Esophagus squamous epithelium (tissue), 5 donors: ENCODE results near the gene ARV1. TPM values are rescaled to one million over a fixed set of nuclear protein-coding genes. Genes with fewer than 3 reads are reported as not detected.
"Not testable (repeated sequence)": the region's sequence is repeated elsewhere in the genome, so short reads cannot be mapped to it uniquely, and the experiment has no call there.

Source experiments
- DNase-seq: peaks from one replicate; lab custom pipeline; 2025; lab: John Stamatoyannopoulos, UW
- H3K27ac ChIP-seq, 4 donors: fragments of 200-600 bp; sonication (generic); one replicate each; pipeline ENCODE4 v1.5.1; 2016 to 2019; ENCODE audit warnings: mild to moderate bottlenecking in 1 of 4
- H3K27me3 ChIP-seq, 4 donors: fragments of 200-600 bp; sonication (generic); 1 replicate in 3 of 4; 2 replicates in 1 of 4; pipeline versions ENCODE4 v1.5.1 to v1.6.0; 2017 to 2021; ENCODE audit warnings: antibody characterized with exemption in 1 of 4
- H3K36me3 ChIP-seq, 3 donors: fragments of 200-600 bp; sonication (generic); one replicate each; pipeline ENCODE4 v1.5.1; 2016 to 2019
- H3K4me1 ChIP-seq, 3 donors: fragments of 200-600 bp; sonication (generic); one replicate each; pipeline ENCODE4 v1.5.1; 2017 to 2019
- H3K4me3 ChIP-seq, 4 donors: fragments of 200-600 bp; sonication (generic); 1 replicate in 3 of 4; 2 replicates in 1 of 4; pipeline ENCODE4 v1.5.1; 2016 to 2019; ENCODE audit warnings: mild to moderate bottlenecking in 2 of 4, moderate library complexity in 1 of 4
- H3K9me3 ChIP-seq, 3 donors: fragments of 200-600 bp; sonication (generic); one replicate each; pipeline ENCODE4 v1.5.1; 2016 to 2019
- CTCF ChIP-seq, 6 experiments: fragments of 450-650 bp in 4 of 6; fragments of 200-600 bp in 2 of 6; sonication (generic) in 2 of 6; IDR thresholded peaks; one replicate each; pipeline ENCODE4 v1.5.1; 2016 to 2019; ENCODE audit warnings: antibody characterized with exemption in 6 of 6, mild to moderate bottlenecking in 4 of 6, moderate library complexity in 4 of 6
- POLR2A ChIP-seq, 4 donors: fragments of 450-650 bp; IDR thresholded peaks; one replicate each; pipeline ENCODE4 v1.6.1; 2017; ENCODE audit warnings: antibody characterized with exemption in 4 of 4, mild to moderate bottlenecking in 4 of 4, moderate library complexity in 3 of 4
- WGBS, 2 donors: methylation state at CpG; one replicate each; pipeline ENCODE4 v1.1.5; 2018; 5-methylcytosine and 5-hydroxymethylcytosine counted together
- intact Hi-C: fragments of 100-400 bp; cut with DNase I; formaldehyde crosslinking; loops from one replicate; pipeline ENCODE4 v1.15.0; 2022
- total RNA-seq, 4 donors: library from RNA; depleted of rRNA; stranded (reverse); fragments of >200 nt; gene quantifications; one replicate each; pipeline ENCODE4 v1.1.0, GENCODE V29; 2016
- donor health status: DM: yes; HTN: yes; CAD: no.

Gene ARV1
- total RNA-seq, 4 donors from 2014 or later, result 12.5 to 24.7 (median 23.0) TPM

DNA sequence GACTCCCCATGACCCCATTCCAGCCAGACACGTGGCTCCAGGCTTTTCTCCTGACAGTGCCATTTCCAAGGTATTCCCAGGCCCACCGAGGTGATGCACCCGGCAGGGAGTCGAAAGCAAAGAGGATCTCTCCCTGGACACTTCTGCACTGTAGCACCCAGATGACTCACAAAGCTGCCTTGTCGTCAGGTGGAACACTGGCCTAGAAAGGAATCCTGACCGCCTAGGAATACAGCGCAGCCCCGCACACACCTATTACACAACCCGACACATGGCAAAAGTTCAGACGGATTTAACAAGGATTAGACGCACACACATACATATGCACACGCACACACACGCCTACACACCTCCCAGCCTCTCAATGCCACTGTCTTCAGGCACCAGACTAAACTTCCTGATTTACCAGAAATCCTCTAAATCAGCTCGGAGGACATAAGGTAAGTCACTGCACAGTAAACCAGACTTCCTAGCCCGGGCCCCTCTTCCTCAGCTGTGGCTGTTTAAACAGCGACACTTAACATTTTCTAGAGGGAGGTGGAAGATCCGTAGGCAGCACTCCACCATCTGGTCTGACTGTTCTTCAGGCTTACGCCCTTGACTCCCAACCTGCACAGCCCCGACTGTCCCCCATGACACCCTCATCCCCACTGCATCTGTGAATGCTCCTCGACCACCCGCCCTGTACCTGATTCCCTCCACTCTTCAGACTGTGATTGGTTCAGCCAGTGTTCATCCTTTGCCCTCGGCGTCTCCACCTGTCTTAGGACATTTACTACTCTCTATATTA, 48.4 kb downstream of the ARV1 start:
- no peak for DNase-seq
- Histone ChIP-seq H3K36me3 (no peaks in the 10 kb centered on the region), H3K9me3 (no peaks in the 10 kb centered on the region), H3K4me1 (peaks cover 0 to 28% (median 17%) of the 10 kb centered on the region in 3 donors), H3K27ac (peak overlapping the region in 3 of 4 donors; percentile 44 to 61 (median 52)), H3K27me3 (no peaks in the 10 kb centered on the region), H3K4me3 (peak overlapping the region in 1 of 4 donors; percentile 7)
- intact Hi-C loops, result no loop called here
- TF ChIP-seq POLR2A (IDR thresholded peaks at IDR 0.05), result no peak
- WGBS, 2 donors, result 47 to 55% methylated on average over 14 to 21 of the region's 23 CpGs

DNA sequence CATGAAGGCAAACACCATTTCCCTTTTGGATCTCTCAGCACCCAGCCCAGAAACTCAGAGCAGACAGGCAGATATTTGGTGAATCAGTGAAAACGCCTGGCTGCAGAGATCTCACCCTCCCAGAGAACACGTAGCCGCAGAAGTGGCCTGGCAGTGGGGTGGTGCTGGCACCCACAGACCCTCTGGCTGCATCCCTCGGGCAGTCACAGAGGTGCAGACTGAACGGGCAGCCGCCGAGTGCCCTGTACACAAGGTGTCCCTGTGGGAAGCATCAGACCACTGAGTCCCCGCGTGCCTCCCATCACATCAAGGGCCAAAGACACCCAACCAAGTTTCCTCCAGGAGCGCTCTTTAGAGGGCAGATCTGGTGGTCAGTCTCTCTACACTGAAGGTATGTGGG, 49.1 kb downstream of the ARV1 start:
- DNase-seq, result no peak
- Histone ChIP-seq H3K27me3 (no peaks in the 10 kb centered on the region), H3K4me3 (no peak overlapping the region), H3K27ac (peak overlapping the region in 3 of 4 donors; percentile 7 to 61 (median 21)), H3K4me1 (peaks cover 0 to 28% (median 17%) of the 10 kb centered on the region in 3 donors), H3K9me3 (no peaks in the 10 kb centered on the region), H3K36me3 (no peaks in the 10 kb centered on the region)
- no peak for TF ChIP-seq POLR2A (IDR thresholded peaks at IDR 0.05)
- TF ChIP-seq CTCF (IDR thresholded peaks at IDR 0.05), result no peak
- intact Hi-C loops, result no loop called here
- WGBS, 2 donors, result 80 to 88% methylated on average over 1 to 5 of the region's 10 CpGs

- H3K4me1 ChIP-seq, result peaks cover 0 to 28% (median 17%) of the 10 kb centered on the region in 3 donors
- 58 to 81% methylated on average over 5 to 6 of the region's 7 CpGs for WGBS, 2 donors
- no peak for DNase-seq
Measured at GRCh38 chr1:231028682-231029081, 49.8 kb downstream of the ARV1 start.

GRCh38 chr1:231029247-231029646, 50.4 kb downstream of the ARV1 start:
- H3K27me3 ChIP-seq, intact Hi-C loops, H3K4me3 ChIP-seq, DNase-seq, H3K27ac ChIP-seq, H3K36me3 ChIP-seq, H3K9me3 ChIP-seq: not testable (repeated sequence)
- WGBS, 2 donors, result 90 to 94% methylated on average over 4 of the region's 4 CpGs
- peaks cover 0 to 28% (median 17%) of the 10 kb centered on the region in 3 donors for H3K4me1 ChIP-seq

More at GRCh38 chr1:231028682-231029081, 49.8 kb downstream of the ARV1 start:
- H3K27me3 ChIP-seq, result no peaks in the 10 kb centered on the region
- H3K9me3 ChIP-seq, result no peaks in the 10 kb centered on the region
- intact Hi-C loops, result no loop called here
- H3K27ac ChIP-seq, result peak overlapping the region in 2 of 4 donors; percentile 7 to 21
- TF ChIP-seq CTCF (IDR thresholded peaks at IDR 0.05), result no peak
- no peak for TF ChIP-seq POLR2A (IDR thresholded peaks at IDR 0.05)
- no peaks in the 10 kb centered on the region for H3K36me3 ChIP-seq
- peak overlapping the region in 1 of 4 donors; percentile 26 for H3K4me3 ChIP-seq

- H3K27me3 ChIP-seq, result no peaks in the 10 kb centered on the region
- peaks cover 0 to 28% (median 17%) of the 10 kb centered on the region in 3 donors for H3K4me1 ChIP-seq
- no peaks in the 10 kb centered on the region for H3K9me3 ChIP-seq
- TF ChIP-seq CTCF (IDR thresholded peaks at IDR 0.05), result no peak
- TF ChIP-seq POLR2A (IDR thresholded peaks at IDR 0.05), result no peak
- H3K36me3 ChIP-seq, result no peaks in the 10 kb centered on the region
- no peak overlapping the region for H3K27ac ChIP-seq
- no peak for DNase-seq
- H3K4me3 ChIP-seq, result no peak overlapping the region
- 91 to 95% methylated on average over 6 of the region's 6 CpGs for WGBS, 2 donors
- intact Hi-C loops, result no loop called here
Measured at GRCh38 chr1:231029841-231030240, 50.9 kb downstream of the ARV1 start.

DNA sequence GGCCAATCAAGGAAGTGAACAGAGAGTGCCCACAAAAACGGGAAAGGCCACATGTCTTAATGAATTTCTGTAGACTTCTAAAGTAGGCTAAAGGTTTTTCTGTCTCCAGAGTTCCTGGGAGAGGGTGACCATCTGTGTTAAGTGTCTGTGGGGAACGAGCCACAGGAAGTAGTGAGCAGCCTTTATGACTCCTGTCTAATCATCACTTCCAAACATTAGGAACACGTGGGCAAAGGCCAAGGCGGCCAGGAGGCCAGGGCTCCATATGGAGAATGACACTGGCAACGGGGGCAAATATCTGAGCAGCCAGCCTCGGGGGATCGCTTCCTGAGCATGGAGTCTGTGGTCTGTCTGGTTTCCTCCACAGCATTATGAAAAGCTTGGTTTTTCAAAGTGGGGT, 54.1 kb downstream of the ARV1 start:
- no peak for DNase-seq
- intact Hi-C loops, result no loop called here
- TF ChIP-seq CTCF (IDR thresholded peaks at IDR 0.05), result no peak
- no peak for TF ChIP-seq POLR2A (IDR thresholded peaks at IDR 0.05)
- Histone ChIP-seq H3K9me3 (no peaks in the 10 kb centered on the region), H3K36me3 (no peaks in the 10 kb centered on the region), H3K4me1 (peaks cover 0 to 11% (median 7%) of the 10 kb centered on the region in 3 donors), H3K27me3 (peaks cover 0 to 7% (median 0%) of the 10 kb centered on the region in 4 donors), H3K4me3 (no peak overlapping the region), H3K27ac (no peak overlapping the region)
- 56 to 64% methylated on average over 6 to 7 of the region's 7 CpGs for WGBS, 2 donors
